ENCODE measurements around the gene ZBTB34.
A peak's percentile ranks its signal among the peaks of the same experiment; 100 is the strongest.

Gene ZBTB34

DNA sequence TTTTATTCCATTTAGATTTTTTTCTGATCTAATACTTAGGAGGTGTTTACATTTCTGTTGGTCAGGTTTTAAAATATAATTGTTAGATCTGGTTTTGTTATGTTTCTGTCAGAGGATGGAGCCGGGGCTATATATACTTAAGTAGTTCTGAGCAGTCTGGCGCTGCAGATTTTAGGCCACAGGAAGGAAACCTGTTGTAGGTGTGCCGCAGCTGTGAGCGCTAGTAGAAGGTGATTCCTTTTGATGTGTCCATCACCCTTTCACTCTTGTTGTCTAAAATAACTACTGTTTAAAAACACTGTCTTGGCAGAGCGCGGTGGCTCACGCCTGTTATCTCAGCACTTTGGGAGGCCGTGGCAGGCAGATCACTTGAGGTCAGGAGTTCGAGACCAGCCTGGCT lies 17.0 kb downstream of the ZBTB34 start:
- DNase-seq = no peak

DNA sequence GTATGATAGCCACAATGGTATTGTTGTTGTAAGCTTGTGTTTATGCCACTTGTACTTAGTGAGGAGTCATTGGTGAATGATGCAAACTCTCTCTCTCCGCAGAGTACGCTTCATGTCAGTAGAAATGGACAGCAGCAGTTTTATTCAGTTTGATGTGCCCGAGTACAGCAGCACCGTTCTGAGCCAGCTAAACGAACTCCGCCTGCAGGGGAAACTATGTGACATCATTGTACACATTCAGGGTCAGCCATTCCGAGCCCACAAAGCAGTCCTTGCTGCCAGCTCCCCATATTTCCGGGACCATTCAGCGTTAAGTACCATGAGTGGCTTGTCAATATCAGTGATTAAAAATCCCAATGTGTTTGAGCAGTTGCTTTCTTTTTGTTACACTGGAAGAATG lies 18.8 kb downstream of the ZBTB34 start:
- no peak for DNase-seq

DNA sequence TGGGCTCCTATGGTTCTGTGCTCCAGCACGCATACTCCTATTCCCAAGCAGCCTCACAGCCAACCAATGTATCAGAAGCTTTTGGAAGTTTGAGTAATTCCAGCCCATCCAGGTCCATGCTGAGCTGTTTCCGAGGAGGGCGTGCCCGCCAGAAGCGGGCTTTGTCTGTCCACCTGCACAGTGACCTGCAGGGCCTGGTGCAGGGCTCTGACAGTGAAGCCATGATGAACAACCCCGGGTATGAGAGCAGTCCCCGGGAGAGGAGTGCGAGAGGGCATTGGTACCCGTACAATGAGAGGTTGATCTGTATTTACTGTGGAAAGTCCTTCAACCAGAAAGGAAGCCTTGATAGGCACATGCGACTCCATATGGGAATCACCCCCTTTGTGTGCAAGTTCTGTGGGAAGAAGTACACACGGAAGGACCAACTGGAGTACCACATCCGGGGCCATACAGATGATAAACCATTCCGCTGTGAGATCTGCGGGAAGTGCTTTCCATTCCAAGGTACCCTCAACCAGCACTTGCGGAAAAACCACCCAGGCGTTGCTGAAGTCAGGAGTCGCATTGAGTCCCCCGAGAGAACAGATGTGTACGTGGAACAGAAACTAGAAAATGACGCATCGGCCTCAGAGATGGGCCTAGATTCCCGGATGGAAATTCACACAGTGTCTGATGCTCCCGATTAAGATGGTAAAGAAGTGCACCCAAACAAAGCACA lies 19.9 kb downstream of the ZBTB34 start:
- DNase-seq = no peak

DNA sequence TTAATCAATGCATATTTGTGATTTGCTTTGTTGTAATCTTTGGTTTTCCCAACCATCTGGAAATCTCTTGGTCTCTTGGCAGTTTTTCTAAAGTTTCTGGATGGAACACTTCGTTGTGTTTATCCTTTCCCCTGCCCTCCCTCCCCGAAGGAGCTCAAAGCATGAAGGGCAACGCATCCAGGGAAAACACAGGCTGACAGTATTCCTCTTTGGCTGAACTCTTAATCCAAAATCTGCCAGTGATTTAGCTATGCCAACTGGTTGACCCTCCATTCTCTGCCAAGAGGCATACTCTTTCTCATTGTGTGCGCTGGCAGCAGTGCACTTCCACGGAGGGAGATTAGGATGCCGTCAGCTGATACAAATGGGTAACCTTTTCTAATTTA lies 20.5 kb downstream of the ZBTB34 start:
- DNase-seq = no peak

DNA sequence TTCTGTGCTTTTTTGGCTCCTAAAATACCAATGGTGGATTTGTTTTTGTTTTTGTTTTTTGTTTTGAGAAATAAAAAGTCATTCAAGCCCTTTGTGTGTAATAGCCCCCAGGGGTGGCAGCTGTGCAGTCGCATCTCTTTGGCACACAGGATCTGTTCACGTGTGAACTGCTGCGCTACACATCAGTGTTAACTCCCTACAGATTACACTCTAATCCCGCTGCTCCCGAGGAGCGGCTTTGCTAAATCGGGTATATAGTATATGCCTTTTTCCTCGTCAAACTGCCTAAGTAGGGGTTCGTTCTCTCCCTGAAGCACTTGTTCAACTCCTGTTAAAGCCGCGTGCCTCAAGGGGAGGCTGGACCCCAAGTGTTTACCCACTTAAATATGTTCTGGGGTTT lies 22.3 kb downstream of the ZBTB34 start:
- DNase-seq = no peak

DNA sequence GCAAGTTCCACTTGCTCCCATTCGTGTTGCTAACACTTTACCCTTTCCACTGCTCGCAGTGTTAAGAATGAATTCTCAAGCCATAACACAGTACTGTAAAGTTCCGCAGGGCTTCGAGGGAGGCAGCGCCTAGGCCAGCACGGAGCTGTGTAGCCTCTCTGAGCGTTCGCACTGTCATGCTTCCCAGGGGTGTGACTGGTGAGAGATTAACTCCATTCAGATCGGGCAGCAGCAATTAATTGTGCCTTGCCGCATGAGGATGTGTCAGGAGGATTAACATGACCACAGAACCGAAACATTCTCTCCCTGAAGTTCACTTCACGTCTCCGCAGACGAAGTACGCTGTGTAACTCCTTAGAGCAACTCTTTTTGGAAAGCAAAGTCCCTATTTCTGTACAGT lies 23.2 kb downstream of the ZBTB34 start:
- DNase-seq = no peak

DNA sequence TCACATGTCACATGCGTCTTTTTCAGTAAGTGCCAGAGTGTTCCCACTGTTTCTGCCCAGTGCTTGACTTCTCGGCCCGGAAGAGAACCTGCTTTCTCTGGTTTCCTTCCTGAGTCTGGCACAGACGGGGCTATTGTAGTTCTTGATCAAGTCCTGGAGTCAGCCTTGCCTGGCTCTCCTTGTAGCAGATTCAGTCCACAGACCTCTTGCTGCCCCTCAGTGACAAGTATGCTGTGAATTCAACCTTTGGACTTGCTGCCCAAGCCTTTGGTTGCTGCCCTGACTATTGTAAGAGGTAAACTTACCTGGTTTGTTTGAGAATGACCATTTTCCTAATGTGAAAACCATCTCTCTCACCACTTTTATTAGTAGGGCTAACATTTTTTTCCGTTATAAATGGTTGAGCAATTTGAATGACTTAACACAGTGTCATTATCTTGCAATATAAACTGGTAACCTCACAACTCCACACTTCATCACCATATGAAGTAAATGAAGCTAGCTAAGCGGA lies 24.7 kb downstream of the ZBTB34 start:
- DNase-seq = no peak

DNA sequence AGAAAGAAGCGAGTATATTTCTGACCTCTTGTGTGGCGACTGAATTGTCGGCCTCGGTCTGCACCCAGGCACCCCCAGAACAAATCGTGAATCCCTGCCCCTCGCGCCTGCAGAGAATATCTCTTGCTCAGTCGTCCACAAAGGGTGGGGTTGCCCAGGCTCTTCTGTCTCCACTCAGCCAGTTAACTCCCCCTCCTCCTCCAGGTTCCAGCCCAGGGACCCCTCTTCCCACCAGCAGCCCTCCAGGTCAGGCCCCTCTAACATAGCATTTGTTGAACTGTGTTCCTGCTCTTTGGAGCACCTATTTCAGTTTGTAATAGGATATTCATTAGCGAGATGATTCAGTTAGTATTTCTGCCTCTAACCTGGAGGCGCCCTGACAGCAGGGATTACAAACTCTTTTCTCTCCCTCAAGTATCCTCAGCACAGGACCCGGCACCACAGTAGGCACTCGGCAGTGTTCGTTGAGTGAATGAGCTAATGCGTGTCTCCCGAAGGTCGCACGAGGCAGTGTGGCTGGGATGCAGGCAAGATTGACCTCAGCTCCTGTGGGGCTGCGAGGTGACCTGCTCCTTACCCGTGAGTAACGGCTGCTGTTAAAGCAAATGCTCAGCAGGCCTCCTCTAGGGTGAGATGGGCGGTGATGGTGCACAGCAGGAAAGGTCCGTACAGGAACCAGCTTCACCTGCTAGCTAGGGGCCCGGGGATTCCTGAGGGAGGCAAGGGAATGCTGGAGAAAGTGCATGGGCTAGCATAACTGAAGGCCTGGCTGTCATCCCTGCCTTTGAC lies 25.8 kb downstream of the ZBTB34 start:
- no peak for DNase-seq

DNA sequence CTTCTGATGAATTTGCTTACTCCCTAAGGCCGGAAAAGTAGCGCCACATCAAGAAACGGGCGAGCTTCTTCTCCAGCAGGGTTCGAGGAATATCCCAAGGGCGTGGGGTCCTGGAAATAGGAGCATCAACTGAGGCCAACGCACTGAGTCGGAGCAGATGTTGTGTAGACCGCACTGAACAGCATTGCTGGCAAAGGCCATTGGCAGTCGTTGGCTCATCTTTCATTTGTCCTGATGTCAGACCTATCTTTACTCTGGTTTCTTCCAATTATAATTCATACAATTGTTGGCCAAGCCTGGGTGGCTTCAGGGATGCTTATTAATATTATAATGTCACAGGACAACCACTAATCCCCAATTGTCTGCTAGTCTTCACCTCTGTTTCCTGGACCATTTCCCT lies 26.5 kb downstream of the ZBTB34 start:
- no peak for DNase-seq

DNA sequence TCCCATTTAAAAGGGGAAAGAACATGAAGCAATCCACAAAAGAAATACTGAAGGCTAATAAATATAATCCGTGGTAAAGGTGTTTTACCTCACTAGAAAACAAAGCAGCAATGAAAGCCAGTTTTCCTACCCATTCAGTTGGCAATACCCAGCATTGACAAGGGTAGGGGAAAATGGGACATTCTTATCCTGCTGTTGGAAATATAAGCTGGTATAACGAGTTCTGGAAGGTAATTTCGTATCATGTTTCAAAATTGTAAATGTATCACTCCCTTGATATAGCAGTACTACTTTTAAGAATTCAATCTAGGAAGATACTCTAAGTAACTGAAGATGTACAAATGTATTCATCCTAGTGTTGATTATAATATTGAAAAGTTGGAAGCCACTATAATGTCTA lies 31.2 kb downstream of the ZBTB34 start:
- no peak for DNase-seq

DNA sequence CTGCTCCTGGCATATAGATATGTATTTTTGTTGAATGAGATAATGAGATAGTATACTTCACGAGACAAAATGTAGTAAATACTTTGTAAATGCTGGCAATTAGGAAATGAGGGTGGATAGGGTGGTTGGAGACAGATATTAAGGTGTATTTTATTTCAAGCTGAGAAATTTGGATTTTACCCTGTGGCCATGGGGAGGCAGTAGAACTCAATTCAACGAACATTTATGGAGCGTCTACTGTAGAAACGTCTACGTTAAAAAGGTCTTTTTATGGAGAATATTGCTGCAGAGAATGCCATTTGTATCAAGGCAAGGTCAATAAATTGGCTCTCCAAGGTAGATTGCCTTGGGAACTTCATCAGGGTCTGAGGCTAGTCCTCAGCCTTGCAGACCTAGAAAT lies 32.6 kb downstream of the ZBTB34 start:
- no peak for DNase-seq

DNA sequence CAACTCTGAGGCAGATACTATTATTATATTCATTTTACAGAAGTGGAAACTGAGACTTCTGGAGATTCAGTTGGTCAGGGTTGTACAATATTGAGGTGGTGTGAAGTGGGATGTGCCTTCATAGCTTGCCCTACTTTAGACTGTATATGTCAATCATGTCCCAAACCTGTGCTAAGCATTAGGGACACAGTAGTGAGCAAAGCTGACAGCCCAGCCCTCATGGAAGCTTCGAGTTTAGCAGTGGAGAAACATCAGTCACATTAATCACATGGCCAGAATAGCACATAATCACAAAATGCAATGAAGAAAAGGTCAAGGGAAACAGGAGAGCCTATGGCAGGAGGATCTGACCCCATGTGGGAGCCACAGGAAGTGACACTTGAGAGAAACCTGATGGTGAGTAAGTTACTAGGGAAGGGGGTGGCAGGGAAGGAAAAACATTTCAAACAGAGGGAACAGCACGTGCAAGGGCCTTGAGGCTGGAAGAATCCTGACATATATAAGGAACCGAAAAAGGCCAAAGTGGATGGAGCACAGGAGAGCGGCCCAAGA lies 33.7 kb downstream of the ZBTB34 start:
- no peak for DNase-seq

DNA sequence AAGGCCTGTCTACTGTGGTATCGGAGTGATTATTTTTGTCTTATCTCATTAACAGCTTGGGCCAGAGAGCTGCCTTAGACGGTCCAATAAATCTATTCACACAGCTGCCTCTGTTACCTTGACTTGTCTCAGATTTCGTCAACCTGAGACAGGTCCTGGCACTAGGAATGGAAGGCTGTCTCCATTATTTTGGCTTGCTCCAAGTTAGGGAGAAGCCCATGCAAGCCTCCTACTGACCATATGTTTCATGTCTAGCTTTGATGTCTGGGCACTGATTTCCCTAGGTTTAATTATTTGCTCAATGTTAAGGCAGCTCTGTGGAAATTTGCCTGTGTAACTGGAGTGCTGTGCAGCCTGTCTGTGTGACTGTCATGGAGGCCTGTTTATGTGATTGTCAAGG lies 41.8 kb downstream of the ZBTB34 start:
- no peak for DNase-seq

DNA sequence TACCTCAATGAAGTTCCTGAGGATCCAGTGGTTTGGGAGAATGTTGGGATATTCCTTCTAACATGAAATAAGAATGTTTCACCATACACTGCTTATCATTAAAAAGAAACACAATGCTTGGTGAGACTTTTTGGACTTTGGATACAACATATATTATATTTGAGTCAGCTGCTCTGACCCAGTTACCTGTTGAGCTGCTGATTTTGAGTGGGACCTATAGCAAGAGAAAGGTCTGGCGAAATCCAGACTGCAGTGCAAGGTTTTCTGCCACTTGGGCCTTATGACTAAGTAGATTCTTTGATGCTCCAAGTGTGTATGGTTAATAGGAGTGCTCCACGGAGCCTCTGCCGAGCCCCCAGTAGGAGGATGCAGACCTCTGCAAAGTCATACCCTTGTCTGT lies 44.1 kb downstream of the ZBTB34 start:
- DNase-seq = no peak

DNA sequence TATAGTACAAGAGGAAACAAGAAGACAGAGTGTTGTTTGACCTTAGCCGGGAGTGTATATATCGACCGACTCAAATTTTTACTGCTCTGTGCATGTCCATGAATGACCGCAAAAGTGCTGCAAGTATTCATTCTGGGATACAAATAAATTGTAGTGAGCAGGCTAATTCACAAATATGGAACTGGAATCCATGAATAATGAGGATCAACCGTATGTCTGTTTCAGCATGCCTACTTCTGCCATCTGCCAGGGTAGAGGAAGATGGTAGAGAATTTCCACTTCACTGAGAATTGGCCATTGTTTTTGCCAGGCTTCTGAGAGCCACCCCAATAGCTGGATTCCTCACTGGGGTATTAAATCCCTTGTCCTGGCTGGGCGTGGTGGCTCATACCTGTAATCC lies 45.7 kb downstream of the ZBTB34 start:
- no peak for DNase-seq

DNA sequence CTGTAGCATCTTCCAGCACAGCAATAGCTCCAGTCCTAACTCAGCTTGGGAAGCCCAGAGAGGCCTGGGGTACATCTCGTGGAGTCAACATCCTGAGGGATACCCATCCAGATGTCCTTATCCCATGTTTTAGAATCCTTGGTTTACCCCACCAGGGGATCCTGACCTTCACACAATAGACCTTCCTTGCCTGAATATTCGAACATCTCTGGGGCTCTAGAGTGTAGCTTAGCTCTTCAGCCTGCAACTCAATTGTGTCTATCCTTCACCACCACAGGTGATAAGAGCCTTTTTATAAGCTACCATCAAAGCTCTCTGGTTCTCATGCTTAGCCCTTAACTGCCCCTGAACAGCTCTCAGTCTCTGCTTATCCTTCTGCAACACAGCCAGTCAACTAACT lies 46.6 kb downstream of the ZBTB34 start:
- DNase-seq = no peak

DNA sequence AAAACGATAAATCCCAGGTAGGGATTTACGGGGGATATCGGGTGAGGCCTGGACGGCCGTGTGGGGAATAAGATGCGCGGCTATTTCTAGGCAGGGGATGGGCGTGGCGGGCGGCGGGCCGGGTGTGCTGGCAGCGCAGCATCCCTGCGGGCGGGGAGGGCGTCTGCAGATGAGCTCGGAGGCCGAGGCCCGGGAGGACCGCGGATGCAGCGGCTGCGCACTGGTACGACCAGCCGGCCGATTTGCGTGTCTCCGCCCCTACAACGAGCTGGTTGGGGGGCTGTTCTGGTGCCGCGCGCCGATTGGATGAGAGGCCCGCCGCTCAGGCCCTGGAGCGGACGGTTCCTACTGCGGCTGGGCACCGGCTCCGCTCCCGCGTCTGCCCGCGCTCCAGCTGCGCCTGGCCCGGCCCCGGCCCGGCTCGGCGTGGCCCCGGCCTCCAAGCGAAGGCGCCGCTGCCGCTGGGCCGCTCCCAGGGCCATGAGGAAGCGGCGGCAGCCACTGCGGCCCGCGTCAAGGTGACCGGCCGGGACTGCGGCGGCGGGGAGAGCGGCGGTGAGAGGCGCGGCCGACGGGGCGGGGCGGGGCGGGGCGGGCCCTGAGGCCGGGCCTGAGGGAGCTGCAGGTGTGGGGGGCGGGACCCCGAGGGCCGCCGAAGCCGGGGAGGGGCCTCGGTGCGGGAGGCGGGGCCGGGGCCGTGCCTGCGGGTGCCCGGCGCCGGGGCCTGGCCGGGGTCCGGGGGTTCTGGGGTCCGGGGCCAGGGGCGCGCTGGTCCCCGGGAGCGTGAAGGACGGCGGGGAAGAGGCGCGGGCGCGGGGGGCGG lies 54.2 kb downstream of the ZBTB34 start, which contains the start of gene RALGPS1:
Gene RALGPS1, plus strand, starts transcription at position 325 of the 823 bp plus-strand sequence. CDS start 47,508 bp downstream, outside the sequence.
- DNase-seq = peak; percentile 91

DNA sequence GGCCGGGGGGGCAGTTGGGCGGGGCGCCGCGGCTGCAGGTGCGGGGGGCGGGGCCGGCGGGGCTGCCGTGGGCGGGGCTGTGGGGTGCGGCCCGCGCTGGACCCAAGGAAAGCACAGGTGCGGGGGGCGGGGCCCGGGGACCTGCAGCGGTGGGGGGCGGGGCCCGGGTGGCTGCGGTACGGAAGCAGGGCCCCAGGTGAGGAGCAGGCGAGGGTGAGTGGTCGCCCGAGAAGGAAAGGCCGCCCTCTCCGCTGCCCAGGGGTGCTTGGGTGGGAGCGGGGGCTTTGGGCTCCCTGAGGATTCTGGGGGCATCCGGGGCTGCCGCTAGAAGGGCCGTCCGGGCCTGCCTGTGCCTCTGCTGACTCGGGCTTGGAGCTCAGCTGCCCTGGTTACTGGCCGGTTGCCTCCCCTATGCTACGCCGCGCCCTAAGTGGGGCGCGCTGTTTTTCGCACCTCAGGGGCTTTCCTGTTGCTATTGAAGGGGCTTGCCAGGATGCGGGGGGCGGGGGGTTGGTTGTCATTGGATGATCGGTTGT lies 54.9 kb downstream of the ZBTB34 start:
- DNase-seq = peak; percentile 43

DNA sequence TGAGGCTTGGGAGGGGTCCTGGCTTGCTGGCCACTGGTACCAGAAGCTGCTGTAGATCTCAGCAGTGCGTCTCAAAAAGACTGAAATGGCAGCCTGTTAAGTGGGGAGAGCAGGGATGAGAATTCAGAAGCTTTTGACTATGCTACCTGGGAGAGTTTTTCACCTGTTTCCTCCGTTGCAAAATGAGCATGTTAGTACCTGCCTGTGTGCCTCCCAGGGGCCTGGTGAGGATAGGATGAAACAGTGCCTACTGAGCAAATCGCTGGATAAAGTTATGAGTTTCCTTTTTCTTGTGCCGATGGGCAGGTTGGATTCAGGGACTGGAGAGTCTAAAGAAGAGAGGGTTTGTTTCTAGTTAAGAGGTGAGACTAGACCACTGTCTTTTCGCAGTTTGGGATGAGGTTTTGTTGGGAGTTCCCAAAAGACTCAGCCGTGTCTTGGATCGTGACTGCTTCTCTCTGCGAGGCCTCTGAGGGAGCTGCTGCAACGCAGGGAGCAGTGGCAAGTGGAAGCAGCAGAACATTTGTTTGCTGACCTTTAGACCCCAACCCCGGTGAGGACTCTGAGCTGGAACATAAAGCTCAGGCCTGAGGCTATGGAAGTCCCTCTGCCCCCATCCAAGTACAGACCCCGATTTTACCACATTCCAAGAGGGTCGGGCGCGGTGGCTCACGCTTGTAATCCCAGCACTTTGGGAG lies 55.6 kb downstream of the ZBTB34 start:
- no peak for DNase-seq

DNA sequence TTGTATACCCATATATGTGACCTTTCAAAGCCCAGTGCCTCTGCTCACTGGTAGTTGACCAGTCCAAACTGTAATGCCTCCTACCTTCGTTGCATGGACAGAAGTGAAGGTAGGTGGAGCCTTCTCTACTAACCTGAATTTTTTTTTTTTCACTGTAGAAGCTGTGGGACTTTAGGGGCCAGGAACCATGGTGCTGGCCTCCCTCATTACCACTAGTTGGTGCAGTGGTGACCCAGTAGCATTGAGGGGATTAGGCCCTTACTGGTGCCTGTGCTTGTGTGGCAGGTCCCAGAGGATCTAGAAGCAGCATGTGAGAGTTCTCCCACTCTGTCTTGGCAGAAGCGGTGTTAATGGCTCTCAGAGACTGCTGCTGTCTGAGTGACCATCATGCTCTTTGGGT lies 56.5 kb downstream of the ZBTB34 start:
- no peak for DNase-seq

DNA sequence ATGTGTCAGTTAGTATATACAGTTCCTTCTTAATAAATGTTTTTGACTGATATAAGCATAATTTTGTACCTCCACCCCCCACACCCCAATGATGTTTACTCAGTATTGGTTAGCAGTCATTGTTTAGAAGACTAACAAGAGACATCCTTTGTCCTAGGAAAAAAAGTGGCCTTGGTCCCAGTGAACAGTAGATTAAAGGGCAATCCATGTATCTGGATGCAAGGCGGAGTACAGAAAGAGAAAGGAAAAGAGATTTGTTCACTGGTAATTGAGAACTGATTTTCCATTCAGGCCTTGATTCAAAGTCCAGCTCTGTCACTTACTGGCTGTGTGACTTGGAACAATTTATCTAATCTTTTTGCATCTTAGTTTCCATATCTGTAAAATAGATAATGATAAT lies 58.8 kb downstream of the ZBTB34 start:
- DNase-seq = no peak

DNA sequence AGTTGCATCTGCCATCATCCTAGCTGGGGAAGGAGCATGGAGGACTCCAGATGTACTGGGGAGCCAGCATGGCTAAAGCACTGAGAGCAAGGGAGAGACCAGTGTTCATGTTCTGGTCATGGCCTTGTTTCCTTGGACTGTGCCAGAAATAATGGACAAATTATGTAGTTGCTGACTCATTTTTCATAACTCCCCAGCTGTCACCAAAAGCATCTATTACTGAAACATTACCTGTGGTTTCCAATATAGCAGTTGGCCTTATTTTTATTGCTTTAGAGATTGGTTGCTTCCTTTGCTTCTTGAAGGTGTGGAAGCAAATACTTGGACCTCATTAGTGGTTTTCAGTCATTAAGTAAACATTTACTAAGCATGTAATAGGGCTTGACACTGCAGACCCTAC lies 65.4 kb downstream of the ZBTB34 start:
- DNase-seq = no peak
